T-cell (primary cell): ENCODE measurements around the gene IKZF2. TPM values are rescaled to one million over a fixed set of nuclear protein-coding genes. Genes with fewer than 3 reads are reported as not detected.
A peak's percentile ranks its signal among the peaks of the same experiment; 100 is the strongest.
"Not testable (repeated sequence)": the region's sequence is repeated elsewhere in the genome, so short reads cannot be mapped to it uniquely, and the experiment has no call there.

Experiments
- ATAC-seq, 4 experiments: fragments of 200-7000 bp in 3 of 4; fragments of 150-1000 bp in 1 of 4; cut with Tn5 transposase; replicated peaks in 1 of 4; 1 replicate in 3 of 4; 2 replicates in 1 of 4; pipeline ENCODE4 v1.10.0; 2021; ENCODE audit warnings: moderate library complexity in 3 of 4, mild to moderate bottlenecking in 2 of 4, moderate number of reproducible peaks in 1 of 4
- CTCF ChIA-PET, 2 donors: fragments of 300-600 bp; sonication (Branson Sonifier 250); formaldehyde crosslinking; loops; one replicate each; lab custom pipeline; 2022; ENCODE audit warnings: antibody characterized with exemption in 2 of 2; lab: Charles Lee
- POLR2A ChIA-PET, 2 donors: fragments of 300-600 bp; sonication (Branson Sonifier 250); formaldehyde crosslinking; loops; one replicate each; lab custom pipeline; 2022; ENCODE audit warnings: antibody characterized with exemption in 2 of 2; lab: Charles Lee
- DNase-seq, 35 experiments: peaks; one replicate each; pipeline versions ENCODE4 v3.0.0 to v3.0.0-alpha.2; 2013 to 2023
- H3K27ac ChIP-seq: one replicate; pipeline ENCODE4 v1.5.1; 2013; ENCODE audit warnings: low read length
- H3K27me3 ChIP-seq, 2 experiments: replicated peaks in 1 of 2; 1 replicate in 1 of 2; 2 replicates in 1 of 2; pipeline versions ENCODE4 v1.6.1 to v1.7.0; 2013; ENCODE audit warnings: low read length in 1 of 2, mixed read lengths in 1 of 2; ENCODE audit not compliant: control insufficient read depth in 2 of 2, insufficient read depth in 2 of 2; ENCODE audit errors: extremely low read depth in 1 of 2
- H3K36me3 ChIP-seq, 2 donors: 1 replicate in 1 of 2; 2 replicates in 1 of 2; pipeline versions ENCODE4 v1.6.1 to v1.7.0; 2013; ENCODE audit warnings: low read length in 1 of 2; ENCODE audit not compliant: control insufficient read depth in 2 of 2, insufficient read depth in 1 of 2; ENCODE audit errors: extremely low read depth in 1 of 2
- H3K4me1 ChIP-seq, 2 experiments: 1 replicate in 1 of 2; 2 replicates in 1 of 2; pipeline versions ENCODE4 v1.6.1 to v1.7.0; 2013; ENCODE audit warnings: low read length in 2 of 2, mixed read lengths in 1 of 2; ENCODE audit not compliant: insufficient read depth in 2 of 2, control insufficient read depth in 1 of 2; ENCODE audit errors: extremely low read depth in 1 of 2
- H3K4me3 ChIP-seq, 2 donors: 1 replicate in 1 of 2; 2 replicates in 1 of 2; pipeline versions ENCODE4 v1.5.1 to v1.7.0; 2013; ENCODE audit warnings: mild to moderate bottlenecking in 2 of 2, low read length in 1 of 2, moderate library complexity in 1 of 2; ENCODE audit not compliant: control insufficient read depth in 1 of 2; ENCODE audit errors: extremely low read depth in 1 of 2
- H3K9me3 ChIP-seq: 2 replicates; pipeline ENCODE4 v1.7.0; 2013
- H3K27ac Mint-ChIP-seq, 2 donors: one replicate each; pipeline ENCODE4 v1.8.0; 2020 to 2021; ENCODE audit warnings: mild to moderate bottlenecking in 2 of 2, mixed read lengths in 2 of 2
- H3K27me3 Mint-ChIP-seq, 2 donors: one replicate each; pipeline ENCODE4 v1.8.0; 2021 to 2022; ENCODE audit warnings: mixed read lengths in 2 of 2
- H3K36me3 Mint-ChIP-seq: one replicate; pipeline ENCODE4 v1.8.0; 2021; ENCODE audit warnings: mixed read lengths
- H3K4me1 Mint-ChIP-seq, 3 donors: one replicate each; pipeline ENCODE4 v1.8.0; 2020 to 2022; ENCODE audit warnings: mixed read lengths in 3 of 3, mild to moderate bottlenecking in 1 of 3
- H3K4me3 Mint-ChIP-seq, 3 donors: one replicate each; pipeline ENCODE4 v1.8.0; 2020 to 2022; ENCODE audit warnings: mild to moderate bottlenecking in 3 of 3, mixed read lengths in 3 of 3, moderate library complexity in 3 of 3
- H3K9me3 Mint-ChIP-seq, 3 donors: one replicate each; pipeline ENCODE4 v1.8.0; 2020 to 2022; ENCODE audit warnings: mixed read lengths in 3 of 3
- WGBS: methylation state at CpG from one replicate; pipeline ENCODE4 v1.1.5; 2013; ENCODE audit warnings: missing lambda C conversion rate; ENCODE audit not compliant: insufficient coverage; 5-methylcytosine and 5-hydroxymethylcytosine counted together
- total RNA-seq, 35 experiments: library from RNA in 6 of 35; stranded (reverse) in 6 of 35; fragments of 120-200 nt in 1 of 35; gene quantifications; one replicate each; pipeline versions ENCODE4 v1.2.1 to v1.2.4 and lab custom pipeline; 2013 to 2026

The IKZF2 gene
- total RNA-seq, 5 donors from 2014 or later (not counting 1 experiment from before 2014, with no cell fraction given): 23.4 to 64.1 (median 31.0) TPM

GRCh38 chr2:213032607-213033006, 118.8 kb downstream of the IKZF2 start:
- H3K27me3 ChIP-seq: no peaks in the 10 kb centered on the region
- H3K4me3 Mint-ChIP-seq: no peak overlapping the region
- H3K27ac Mint-ChIP-seq: no peak overlapping the region
- no peaks in the 10 kb centered on the region for H3K36me3 Mint-ChIP-seq
- no peaks in the 10 kb centered on the region for H3K9me3 Mint-ChIP-seq
- H3K27me3 Mint-ChIP-seq: no peaks in the 10 kb centered on the region
- H3K4me1 ChIP-seq: peaks cover 0 to 19% of the 10 kb centered on the region in 2 experiments
- ChIA-PET POLR2A (no interaction called here), CTCF (no interaction called here)
- ATAC-seq: no peak
- WGBS: 83% methylated on average over 1 of the region's 3 CpGs
- peaks cover 15 to 27% (median 22%) of the 10 kb centered on the region in 3 donors for H3K4me1 Mint-ChIP-seq
- no peak overlapping the region for H3K4me3 ChIP-seq
- H3K9me3 ChIP-seq: no peaks in the 10 kb centered on the region
- no peaks in the 10 kb centered on the region for H3K36me3 ChIP-seq
- DNase-seq: no peak
- H3K27ac ChIP-seq: no peak overlapping the region

- no peaks in the 10 kb centered on the region for H3K36me3 ChIP-seq
- no peak overlapping the region for H3K4me3 ChIP-seq
- ATAC-seq: no peak
- no peak for DNase-seq
- H3K4me3 Mint-ChIP-seq: no peak overlapping the region
- no peaks in the 10 kb centered on the region for H3K9me3 ChIP-seq
- ChIA-PET CTCF (no interaction called here), POLR2A (no interaction called here)
- H3K4me1 ChIP-seq: peaks cover 0 to 3% of the 10 kb centered on the region in 2 experiments
- H3K9me3 Mint-ChIP-seq: no peaks in the 10 kb centered on the region
- H3K27me3 Mint-ChIP-seq: no peaks in the 10 kb centered on the region
- H3K27ac Mint-ChIP-seq: no peak overlapping the region
- 86% methylated on average over 2 of the region's 2 CpGs for WGBS
- H3K4me1 Mint-ChIP-seq: peaks cover 0 to 11% (median 6%) of the 10 kb centered on the region in 3 donors
- H3K36me3 Mint-ChIP-seq: peaks cover 6% of the 10 kb centered on the region
- no peaks in the 10 kb centered on the region for H3K27me3 ChIP-seq
- no peak overlapping the region for H3K27ac ChIP-seq
These were observed 128.4 kb downstream of the IKZF2 start for GRCh38 chr2:213022987-213023386.

- Histone ChIP-seq H3K4me3 (no peak overlapping the region), H3K4me1 (peaks cover 0 to 3% of the 10 kb centered on the region in 2 experiments), H3K9me3 (no peaks in the 10 kb centered on the region), H3K27ac (peak overlapping the region; percentile 56), H3K36me3 (no peaks in the 10 kb centered on the region), H3K27me3 (no peaks in the 10 kb centered on the region)
- no peak for DNase-seq
- Mint-ChIP-seq H3K27ac (peak overlapping the region; percentile 7 to 15), H3K36me3 (peaks cover 6% of the 10 kb centered on the region), H3K4me1 (peaks cover 0 to 11% (median 11%) of the 10 kb centered on the region in 3 donors), H3K9me3 (no peaks in the 10 kb centered on the region), H3K27me3 (no peaks in the 10 kb centered on the region), H3K4me3 (no peak overlapping the region)
- CTCF ChIA-PET: no interaction called here
- 29% methylated on average over 1 of the region's 5 CpGs for WGBS
- POLR2A ChIA-PET: interaction anchor here in 1 of 2 donors (0.6 to 0.7 kb wide), 2 partner anchors 12 to 100 kb away, joined by 3 read pairs; no protein-coding TSS in a partner anchor
- ATAC-seq: peak in 2 of 4 experiments; percentile 27 to 43
These were observed 129.2 kb downstream of the IKZF2 start for GRCh38 chr2:213021971-213022899.

- H3K36me3 Mint-ChIP-seq, H3K27ac ChIP-seq, CTCF ChIA-PET, H3K27me3 ChIP-seq, H3K27ac Mint-ChIP-seq, H3K4me3 Mint-ChIP-seq, POLR2A ChIA-PET, H3K9me3 Mint-ChIP-seq, H3K4me1 ChIP-seq, DNase-seq, ATAC-seq, H3K9me3 ChIP-seq, H3K4me3 ChIP-seq, H3K27me3 Mint-ChIP-seq, H3K36me3 ChIP-seq: not testable (repeated sequence)
- WGBS: 100% methylated on average over 1 of the region's 6 CpGs
- peaks cover 0 to 20% (median 14%) of the 10 kb centered on the region in 3 donors for H3K4me1 Mint-ChIP-seq
These were observed 130.5 kb downstream of the IKZF2 start for GRCh38 chr2:213020913-213021312.

GRCh38 chr2:213020268-213020667, 131.1 kb downstream of the IKZF2 start:
- ChIA-PET CTCF (no interaction called here), POLR2A (no interaction called here)
- Histone ChIP-seq H3K27ac (no peak overlapping the region), H3K36me3 (no peaks in the 10 kb centered on the region), H3K4me1 (peaks cover 0 to 3% of the 10 kb centered on the region in 2 experiments), H3K4me3 (no peak overlapping the region), H3K27me3 (no peaks in the 10 kb centered on the region), H3K9me3 (no peaks in the 10 kb centered on the region)
- Mint-ChIP-seq H3K9me3 (no peaks in the 10 kb centered on the region), H3K4me3 (no peak overlapping the region), H3K4me1 (peaks cover 0 to 25% (median 20%) of the 10 kb centered on the region in 3 donors), H3K36me3 (peaks cover 6% of the 10 kb centered on the region), H3K27me3 (no peaks in the 10 kb centered on the region), H3K27ac (no peak overlapping the region)
- ATAC-seq (no peak), DNase-seq (no peak)
- no CpG with 5 or more reads among the region's 3 CpGs for WGBS

- Histone ChIP-seq H3K27me3 (no peaks in the 10 kb centered on the region), H3K4me3 (no peak overlapping the region), H3K9me3 (no peaks in the 10 kb centered on the region), H3K36me3 (no peaks in the 10 kb centered on the region), H3K4me1 (peaks cover 0 to 3% of the 10 kb centered on the region in 2 experiments), H3K27ac (no peak overlapping the region)
- peaks cover 0 to 27% (median 22%) of the 10 kb centered on the region in 3 donors for H3K4me1 Mint-ChIP-seq
- no peaks in the 10 kb centered on the region for H3K9me3 Mint-ChIP-seq
- H3K36me3 Mint-ChIP-seq: peaks cover 6% of the 10 kb centered on the region
- ChIA-PET CTCF (no interaction called here), POLR2A (no interaction called here)
- WGBS: no CpG with 5 or more reads among the region's 2 CpGs
- H3K4me3 Mint-ChIP-seq: no peak overlapping the region
- no peak for ATAC-seq
- H3K27ac Mint-ChIP-seq: no peak overlapping the region
- DNase-seq: no peak
- H3K27me3 Mint-ChIP-seq: no peaks in the 10 kb centered on the region
These were observed 132.0 kb downstream of the IKZF2 start for GRCh38 chr2:213019368-213019767.
